BE2C (cell line): ENCODE results near the gene TMED10.
A peak's percentile ranks its signal among the peaks of the same experiment; 100 is the strongest.

ENCODE experiments used
- DNase-seq: peaks from one replicate; pipeline ENCODE4 v3.0.0-alpha.2; 2020
- H3K27me3 ChIP-seq: fragments of 250-450 bp; sonication (Bioruptor Pico); 2 replicates; pipeline ENCODE4 v1.5.1; 2020; ENCODE audit warnings: mild to moderate bottlenecking
- H3K36me3 ChIP-seq: fragments of 250-450 bp; sonication (Bioruptor Pico); 2 replicates; pipeline ENCODE4 v1.5.1; 2020; ENCODE audit warnings: mild to moderate bottlenecking
- H3K4me1 ChIP-seq: fragments of 250-450 bp; sonication (Bioruptor Pico); 2 replicates; pipeline ENCODE4 v1.5.1; 2020
- H3K4me3 ChIP-seq: 2 replicates; pipeline ENCODE4 v1.5.1; 2011; ENCODE audit warnings: low read depth, low read length
- H3K9me3 ChIP-seq: fragments of 250-450 bp; sonication (Bioruptor Pico); 2 replicates; pipeline ENCODE4 v1.5.1; 2020
- TF ChIP-seq, protein P1 (sequence below): IDR thresholded peaks from 2 replicates; pipeline ENCODE4 v1.5.1; 2012; ENCODE audit warnings: mild to moderate bottlenecking, low read depth, low read length

The TMED10 gene

GRCh38 chr14:75091251-75091650 is 85.2 kb downstream of the TMED10 start:
- Histone ChIP-seq H3K9me3 (no peaks in the 10 kb centered on the region), H3K36me3 (peaks cover 52% of the 10 kb centered on the region)

GRCh38 chr14:75090353-75090752 is 86.1 kb downstream of the TMED10 start:
- no peaks in the 10 kb centered on the region for H3K27me3 ChIP-seq
- no peak for DNase-seq
- no peak overlapping the region for H3K4me3 ChIP-seq
- TF ChIP-seq, protein P1, sequence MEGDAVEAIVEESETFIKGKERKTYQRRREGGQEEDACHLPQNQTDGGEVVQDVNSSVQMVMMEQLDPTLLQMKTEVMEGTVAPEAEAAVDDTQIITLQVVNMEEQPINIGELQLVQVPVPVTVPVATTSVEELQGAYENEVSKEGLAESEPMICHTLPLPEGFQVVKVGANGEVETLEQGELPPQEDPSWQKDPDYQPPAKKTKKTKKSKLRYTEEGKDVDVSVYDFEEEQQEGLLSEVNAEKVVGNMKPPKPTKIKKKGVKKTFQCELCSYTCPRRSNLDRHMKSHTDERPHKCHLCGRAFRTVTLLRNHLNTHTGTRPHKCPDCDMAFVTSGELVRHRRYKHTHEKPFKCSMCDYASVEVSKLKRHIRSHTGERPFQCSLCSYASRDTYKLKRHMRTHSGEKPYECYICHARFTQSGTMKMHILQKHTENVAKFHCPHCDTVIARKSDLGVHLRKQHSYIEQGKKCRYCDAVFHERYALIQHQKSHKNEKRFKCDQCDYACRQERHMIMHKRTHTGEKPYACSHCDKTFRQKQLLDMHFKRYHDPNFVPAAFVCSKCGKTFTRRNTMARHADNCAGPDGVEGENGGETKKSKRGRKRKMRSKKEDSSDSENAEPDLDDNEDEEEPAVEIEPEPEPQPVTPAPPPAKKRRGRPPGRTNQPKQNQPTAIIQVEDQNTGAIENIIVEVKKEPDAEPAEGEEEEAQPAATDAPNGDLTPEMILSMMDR = no peak
- peaks cover 50% of the 10 kb centered on the region for H3K36me3 ChIP-seq
- no peaks in the 10 kb centered on the region for H3K9me3 ChIP-seq
- no peaks in the 10 kb centered on the region for H3K4me1 ChIP-seq

More at GRCh38 chr14:75091251-75091650, 85.2 kb downstream of the TMED10 start:
- no peak overlapping the region for H3K4me3 ChIP-seq
- H3K4me1 ChIP-seq = no peaks in the 10 kb centered on the region
- TF ChIP-seq, protein P1 = no peak
- no peak for DNase-seq
- H3K27me3 ChIP-seq = no peaks in the 10 kb centered on the region

GRCh38 chr14:75088566-75089373 is 87.6 kb downstream of the TMED10 start:
- Histone ChIP-seq H3K4me1 (no peaks in the 10 kb centered on the region), H3K27me3 (no peaks in the 10 kb centered on the region), H3K4me3 (no peak overlapping the region), H3K36me3 (peaks cover 54% of the 10 kb centered on the region), H3K9me3 (no peaks in the 10 kb centered on the region)
- TF ChIP-seq, protein P1 = peak; percentile 92
- DNase-seq = peak; percentile 72

- no peaks in the 10 kb centered on the region for H3K9me3 ChIP-seq
- peaks cover 60% of the 10 kb centered on the region for H3K36me3 ChIP-seq
- TF ChIP-seq, protein P1 = no peak
- H3K4me1 ChIP-seq = no peaks in the 10 kb centered on the region
- DNase-seq = no peak
- no peaks in the 10 kb centered on the region for H3K27me3 ChIP-seq
- H3K4me3 ChIP-seq = no peak overlapping the region
Observed at GRCh38 chr14:75088153-75088552, 88.3 kb downstream of the TMED10 start.

- TF ChIP-seq, protein P1 = no peak; the same call in 1 of the 2 replicates
- H3K9me3 ChIP-seq = no peaks in the 10 kb centered on the region
- H3K4me1 ChIP-seq = no peaks in the 10 kb centered on the region
- DNase-seq = no peak
- H3K36me3 ChIP-seq = peaks cover 56% of the 10 kb centered on the region
- H3K4me3 ChIP-seq = no peak overlapping the region
- H3K27me3 ChIP-seq = no peaks in the 10 kb centered on the region
Observed at GRCh38 chr14:75084513-75084912, 91.9 kb downstream of the TMED10 start.

DNA sequence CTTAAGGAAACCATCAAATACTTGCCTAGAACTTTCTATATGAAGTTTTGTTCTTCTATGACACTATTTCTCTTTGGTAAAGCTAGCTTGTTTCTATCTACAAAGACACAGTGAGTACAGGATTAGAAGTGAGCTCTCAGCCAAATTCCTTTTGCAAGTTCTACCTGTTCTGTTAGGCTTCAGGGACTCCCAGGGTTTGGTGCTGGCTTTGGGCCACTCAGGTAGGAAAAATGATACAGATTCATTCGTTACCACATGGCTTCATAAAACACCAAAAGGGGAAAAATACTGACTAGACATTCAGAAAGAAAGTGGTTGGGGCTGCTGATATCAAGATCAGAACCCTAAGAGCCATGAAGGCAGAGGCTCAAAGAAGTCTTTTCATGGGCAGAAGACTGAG is 93.1 kb downstream of the TMED10 start:
- Histone ChIP-seq H3K9me3 (no peaks in the 10 kb centered on the region), H3K36me3 (peaks cover 56% of the 10 kb centered on the region), H3K4me1 (no peaks in the 10 kb centered on the region), H3K4me3 (no peak overlapping the region), H3K27me3 (no peaks in the 10 kb centered on the region)
- DNase-seq = no peak
- TF ChIP-seq, protein P1 = no peak
